Effector memory CD4-positive, alpha-beta T cell (primary cell): ENCODE data around the gene PLET1.

Source experiments
- DNase-seq, 3 donors: peaks; one replicate each; pipeline ENCODE4 v3.0.0-alpha.2; 2020
- H3K27ac ChIP-seq: 2 replicates; pipeline ENCODE4 v1.7.0; 2013; ENCODE audit warnings: mild to moderate bottlenecking, low read length, moderate library complexity; ENCODE audit not compliant: insufficient read depth, poor library complexity, severe bottlenecking
- H3K27me3 ChIP-seq: replicated peaks from 2 replicates; pipeline ENCODE4 v1.7.0; 2013; ENCODE audit warnings: mild to moderate bottlenecking, low read length; ENCODE audit not compliant: insufficient read depth, control insufficient read depth, poor library complexity, severe bottlenecking
- H3K36me3 ChIP-seq: 2 replicates; pipeline ENCODE4 v1.7.0; 2013; ENCODE audit warnings: mild to moderate bottlenecking, low read length, moderate library complexity; ENCODE audit not compliant: control insufficient read depth, insufficient read depth
- H3K4me1 ChIP-seq: 2 replicates; pipeline ENCODE4 v1.7.0; 2013; ENCODE audit warnings: low read length, mild to moderate bottlenecking; ENCODE audit not compliant: control insufficient read depth, insufficient read depth, poor library complexity, severe bottlenecking
- H3K4me3 ChIP-seq: 2 replicates; pipeline ENCODE4 v1.7.0; 2013; ENCODE audit warnings: low read length, low read depth, mild to moderate bottlenecking; ENCODE audit not compliant: insufficient read depth, poor library complexity, severe bottlenecking
- H3K9me3 ChIP-seq: 2 replicates; pipeline ENCODE4 v1.7.0; 2013; ENCODE audit warnings: mild to moderate bottlenecking, low read length, moderate library complexity; ENCODE audit not compliant: control insufficient read depth
- total RNA-seq, 3 donors: gene quantifications; one replicate each; lab custom pipeline; 2026; lab: John Stamatoyannopoulos, UW

The PLET1 gene
- total RNA-seq, result 0 reads per million in 3 donors

DNA sequence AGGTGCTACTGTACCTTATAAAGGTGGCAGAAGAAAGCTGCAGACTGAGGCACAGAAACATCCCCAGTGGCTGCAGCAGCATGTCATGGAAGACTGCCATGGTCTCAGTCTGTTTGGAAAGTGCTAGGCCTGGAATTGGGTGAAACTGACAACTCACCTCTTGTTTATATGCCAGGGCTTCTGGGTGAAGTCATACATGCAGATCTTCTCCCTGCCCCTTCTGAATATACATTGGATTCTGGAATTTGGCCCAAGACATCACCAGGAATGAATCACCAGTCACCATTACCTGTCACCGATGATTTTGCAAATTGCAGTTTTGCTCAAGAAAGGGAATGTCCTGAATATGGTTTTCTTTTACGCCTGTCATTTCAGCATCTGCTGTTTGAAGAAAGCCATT, at the start of gene PLET1:
Gene PLET1 (minus strand): TSS at position 371 of the 400 bp plus-strand sequence. CDS start 271 bp downstream, at position 100.
- no peaks in the 10 kb centered on the region for H3K27me3 ChIP-seq
- DNase-seq, result no peak
- no peaks in the 10 kb centered on the region for H3K9me3 ChIP-seq
- H3K4me3 ChIP-seq, result no peak within 1 kb of the TSS
- H3K27ac ChIP-seq, result no peak within 1 kb of the TSS
- H3K4me1 ChIP-seq, result no peaks in the 10 kb centered on the region
- no peaks in the 10 kb centered on the region for H3K36me3 ChIP-seq

- Histone ChIP-seq H3K9me3 (no peaks in the 10 kb centered on the region), H3K36me3 (no peaks in the 10 kb centered on the region), H3K4me3 (no peak overlapping the region), H3K27me3 (no peaks in the 10 kb centered on the region), H3K27ac (no peak overlapping the region), H3K4me1 (no peaks in the 10 kb centered on the region)
- DNase-seq, result no peak
Observed at GRCh38 chr11:112310419-112310818, 49.8 kb upstream of the PLET1 start.

- Histone ChIP-seq H3K4me3 (no peak overlapping the region), H3K4me1 (no peaks in the 10 kb centered on the region), H3K9me3 (no peaks in the 10 kb centered on the region), H3K27me3 (no peaks in the 10 kb centered on the region), H3K36me3 (no peaks in the 10 kb centered on the region), H3K27ac (no peak overlapping the region)
- no peak for DNase-seq
Observed at GRCh38 chr11:112308651-112309050, 48.0 kb upstream of the PLET1 start.

GRCh38 chr11:112307616-112308015, 47.0 kb upstream of the PLET1 start:
- DNase-seq, result no peak
- no peak overlapping the region for H3K4me3 ChIP-seq
- H3K36me3 ChIP-seq, result no peaks in the 10 kb centered on the region
- H3K9me3 ChIP-seq, result no peaks in the 10 kb centered on the region
- no peak overlapping the region for H3K27ac ChIP-seq
- no peaks in the 10 kb centered on the region for H3K27me3 ChIP-seq
- H3K4me1 ChIP-seq, result no peaks in the 10 kb centered on the region

DNA sequence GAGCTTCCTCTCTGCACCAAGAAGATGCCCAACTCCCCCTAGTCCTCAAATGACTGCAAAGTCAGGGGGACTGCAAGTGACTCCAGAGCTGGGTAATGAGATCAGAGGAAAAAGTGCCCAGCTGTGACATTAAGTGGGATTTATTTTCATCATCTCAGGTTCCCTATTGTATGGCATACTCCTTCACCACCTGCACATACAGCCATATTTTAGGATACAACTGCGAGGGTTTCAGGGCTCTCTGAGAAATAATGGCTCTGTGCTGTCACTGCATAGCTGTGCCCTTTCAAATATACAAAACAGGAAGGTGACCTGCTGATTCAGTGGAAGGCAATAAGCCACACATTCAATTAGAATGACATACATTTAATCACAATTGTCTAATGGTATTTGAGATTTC, 45.6 kb upstream of the PLET1 start:
- Histone ChIP-seq H3K27me3 (no peaks in the 10 kb centered on the region), H3K27ac (no peak overlapping the region), H3K4me1 (no peaks in the 10 kb centered on the region)

DNA sequence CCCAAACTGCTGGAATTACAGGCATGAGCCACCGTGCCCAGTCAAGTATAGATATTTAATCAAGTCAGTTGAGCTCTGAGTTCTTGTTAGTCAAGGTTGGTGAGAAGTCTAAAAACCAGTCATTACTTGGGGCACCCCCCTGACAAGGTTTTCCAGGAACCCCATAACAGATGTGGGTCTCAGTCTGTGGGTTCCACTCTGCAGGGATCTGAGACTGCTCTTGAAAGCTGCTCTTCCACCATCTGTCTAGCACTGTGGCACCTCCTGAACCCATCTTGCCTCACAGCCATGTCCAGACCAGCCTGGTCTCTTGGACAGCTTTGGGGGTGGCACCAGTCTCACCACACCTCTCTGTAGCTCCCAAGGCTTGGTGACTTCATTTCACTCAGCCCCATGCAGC, 44.3 kb upstream of the PLET1 start:
- Histone ChIP-seq H3K36me3 (no peaks in the 10 kb centered on the region), H3K4me1 (no peaks in the 10 kb centered on the region), H3K27me3 (no peaks in the 10 kb centered on the region), H3K4me3 (no peak overlapping the region), H3K27ac (no peak overlapping the region), H3K9me3 (no peaks in the 10 kb centered on the region)
- no peak for DNase-seq

More for the DNA sequence above, 45.6 kb upstream of the PLET1 start:
- DNase-seq, result no peak
- Histone ChIP-seq H3K36me3 (no peaks in the 10 kb centered on the region), H3K4me3 (no peak overlapping the region), H3K9me3 (no peaks in the 10 kb centered on the region)

GRCh38 chr11:112303616-112304015, 43.0 kb upstream of the PLET1 start:
- DNase-seq, result no peak
- Histone ChIP-seq H3K27ac (no peak overlapping the region), H3K27me3 (no peaks in the 10 kb centered on the region)

GRCh38 chr11:112302226-112302868, 41.7 kb upstream of the PLET1 start:
- Histone ChIP-seq H3K4me1 (peaks cover 14% of the 10 kb centered on the region), H3K9me3 (no peaks in the 10 kb centered on the region), H3K36me3 (no peaks in the 10 kb centered on the region), H3K27ac (no peak overlapping the region), H3K4me3 (no peak overlapping the region), H3K27me3 (no peaks in the 10 kb centered on the region)
- DNase-seq, result no peak

More at GRCh38 chr11:112303616-112304015, 43.0 kb upstream of the PLET1 start:
- peaks cover under 1% of the 10 kb centered on the region for H3K4me1 ChIP-seq
- no peak overlapping the region for H3K4me3 ChIP-seq
- no peaks in the 10 kb centered on the region for H3K36me3 ChIP-seq
- H3K9me3 ChIP-seq, result no peaks in the 10 kb centered on the region

DNA sequence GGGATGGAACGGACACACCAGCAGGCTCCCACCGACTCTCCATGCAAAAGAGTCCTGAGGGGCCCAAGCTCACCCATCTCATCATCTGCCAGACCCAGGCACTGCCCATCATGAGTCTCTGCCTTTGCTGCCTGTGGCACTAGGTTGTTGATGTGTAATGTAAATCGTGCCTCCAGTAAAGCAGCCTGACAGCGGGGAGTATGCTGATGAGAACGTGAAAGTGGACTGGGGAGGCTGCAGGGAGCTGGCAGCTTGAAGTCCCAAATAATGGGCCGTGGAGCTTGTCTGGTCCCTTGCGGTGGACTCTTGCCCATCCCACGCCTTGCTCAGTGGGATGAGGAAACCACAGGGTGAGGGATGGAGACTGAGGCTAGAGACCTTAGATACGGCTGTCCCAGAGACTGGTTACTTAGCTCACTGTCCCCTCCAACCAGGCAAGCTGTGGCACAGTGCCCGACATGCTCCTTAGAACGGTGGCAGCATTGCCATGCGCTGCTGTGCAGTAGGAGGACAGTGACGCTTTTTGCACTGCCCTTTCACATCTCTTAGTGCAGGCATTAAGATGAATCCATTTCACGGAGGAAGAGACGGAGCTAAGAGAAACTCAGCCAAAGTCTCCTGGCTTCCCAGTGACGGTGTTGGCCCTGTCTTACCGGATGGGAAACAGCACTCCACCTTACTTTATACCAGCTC, 39.6 kb upstream of the PLET1 start:
- H3K27me3 ChIP-seq, result no peaks in the 10 kb centered on the region
- H3K9me3 ChIP-seq, result no peaks in the 10 kb centered on the region
- H3K27ac ChIP-seq, result no peak overlapping the region
- H3K36me3 ChIP-seq, result no peaks in the 10 kb centered on the region
- no peak overlapping the region for H3K4me3 ChIP-seq
- peaks cover 26% of the 10 kb centered on the region for H3K4me1 ChIP-seq
- no peak for DNase-seq

GRCh38 chr11:112298535-112298934, 37.9 kb upstream of the PLET1 start:
- H3K27ac ChIP-seq, result no peak overlapping the region
- no peaks in the 10 kb centered on the region for H3K27me3 ChIP-seq
- H3K4me1 ChIP-seq, result peaks cover 26% of the 10 kb centered on the region
- no peak for DNase-seq
- H3K36me3 ChIP-seq, result no peaks in the 10 kb centered on the region
- H3K4me3 ChIP-seq, result no peak overlapping the region
- H3K9me3 ChIP-seq, result no peaks in the 10 kb centered on the region
